Measurements from ENCODE around the gene CASK.
"Not testable (repeated sequence)": the region's sequence is repeated elsewhere in the genome, so short reads cannot be mapped to it uniquely, and the experiment has no call there.

CASK gene

GRCh38 chrX:41516456-41516855 is 406.9 kb downstream of the CASK start:
- DNase-seq (ENCODE audit: low read depth, low spot score) = no peak

- DNase-seq (ENCODE audit: low read depth, low spot score) = no peak
Measured at GRCh38 chrX:41515376-41515775, 408.0 kb downstream of the CASK start.

DNA sequence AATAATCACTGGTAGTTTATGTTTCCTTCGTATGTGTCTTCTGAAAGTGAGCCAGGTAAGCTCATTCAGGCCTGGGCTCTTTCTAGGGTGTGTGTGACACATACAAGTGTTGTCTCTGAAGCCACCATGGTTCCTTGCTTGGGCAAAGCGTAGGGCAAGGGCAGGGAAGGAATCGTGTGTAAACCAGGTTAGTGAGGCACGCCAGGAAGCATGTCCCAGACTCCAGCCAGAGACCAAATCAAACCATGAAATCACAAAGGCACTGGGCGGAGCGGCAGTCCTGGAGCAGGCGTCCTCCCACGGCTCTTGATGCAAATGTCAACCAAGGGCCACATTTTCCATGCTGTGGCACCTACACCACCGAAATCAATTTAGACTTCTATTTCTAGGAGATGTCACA is 409.2 kb downstream of the CASK start:
- no peak for DNase-seq (ENCODE audit: low read depth, low spot score)

GRCh38 chrX:41512853-41513252 is 410.5 kb downstream of the CASK start:
- DNase-seq (ENCODE audit: low read depth, low spot score) = not testable (repeated sequence)

DNA sequence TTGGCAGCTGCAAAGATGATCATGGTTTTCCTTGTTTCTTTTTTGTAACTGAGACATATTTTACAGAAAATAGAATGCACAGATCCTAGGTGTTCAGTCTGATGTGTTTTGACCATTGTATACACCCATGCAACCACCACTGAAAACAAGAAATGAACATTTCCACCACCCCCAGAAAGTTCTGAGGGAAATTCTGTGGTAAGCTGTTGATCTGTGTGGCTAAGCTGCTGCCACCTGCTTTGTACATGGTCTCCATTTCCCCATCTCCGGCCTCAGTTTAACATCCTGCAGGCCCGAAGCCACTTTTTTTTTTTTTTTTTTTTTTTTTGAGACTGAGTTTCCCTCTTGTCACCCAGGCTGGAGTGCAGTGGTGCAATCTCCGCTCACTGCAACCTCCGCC is 411.0 kb downstream of the CASK start:
- DNase-seq (ENCODE audit: low read depth, low spot score) = no peak

DNA sequence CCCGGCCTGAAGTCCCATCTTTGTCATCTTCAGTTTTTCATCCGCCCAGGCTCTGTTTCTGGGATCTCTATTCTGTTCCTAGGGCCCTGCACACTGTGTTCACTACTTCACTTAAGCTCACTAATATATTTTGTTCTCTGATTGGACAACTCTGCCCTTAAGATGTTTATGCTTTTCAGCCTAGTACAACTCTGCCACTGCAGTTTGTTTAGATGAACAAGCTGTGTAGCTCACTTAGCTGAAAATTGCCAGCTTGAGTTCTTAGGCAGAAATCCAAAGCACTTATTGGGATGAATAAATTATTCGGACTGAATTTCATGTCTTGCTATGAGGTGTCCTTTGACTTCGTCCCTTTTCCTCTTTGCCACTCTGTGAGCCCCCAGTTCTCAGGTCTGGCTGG is 415.4 kb downstream of the CASK start:
- no peak for DNase-seq (ENCODE audit: low read depth, low spot score)

GRCh38 chrX:41502004-41502403 is 421.4 kb downstream of the CASK start:
- DNase-seq (ENCODE audit: low read depth, low spot score) = no peak

- DNase-seq (ENCODE audit: low read depth, low spot score) = no peak
Measured at GRCh38 chrX:41499984-41500383, 423.4 kb downstream of the CASK start.

- no peak for DNase-seq (ENCODE audit: low read depth, low spot score)
Measured at GRCh38 chrX:41499195-41499594, 424.2 kb downstream of the CASK start.

DNA sequence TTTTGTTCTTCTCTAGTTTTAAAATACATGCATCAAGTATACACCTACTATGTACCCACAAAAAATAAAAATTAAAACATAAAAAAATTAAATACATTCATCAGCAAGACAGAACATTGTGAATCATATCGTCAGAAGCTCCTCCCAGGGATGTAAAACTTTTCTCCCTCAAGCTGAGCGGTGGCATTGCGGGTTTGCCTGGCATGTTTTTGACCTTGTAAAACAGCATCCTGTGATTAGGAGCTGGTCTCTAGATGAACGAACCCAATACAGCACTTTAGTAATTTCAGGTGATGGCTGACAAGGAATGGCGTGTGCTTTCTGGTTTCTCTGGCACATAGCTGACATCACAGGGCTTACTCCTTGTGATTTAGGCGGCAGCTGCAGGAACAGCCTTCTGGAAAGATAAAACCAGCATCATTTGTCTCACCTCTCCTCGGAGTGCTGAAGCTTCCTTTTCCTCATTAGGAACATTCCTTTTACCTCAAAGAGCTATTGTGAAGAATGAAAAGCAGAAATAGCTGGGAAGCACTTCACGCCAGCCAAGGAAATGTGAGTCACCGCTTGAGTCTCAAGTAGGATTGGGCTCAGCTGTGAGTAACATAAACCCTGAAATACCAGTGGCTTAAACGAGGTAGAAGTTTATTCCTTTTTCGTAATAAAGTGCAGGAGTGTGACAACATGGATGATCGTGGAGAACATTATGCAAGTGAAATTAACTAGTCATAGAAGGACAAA is 431.9 kb downstream of the CASK start:
- no peak for DNase-seq (ENCODE audit: low read depth, low spot score)

DNA sequence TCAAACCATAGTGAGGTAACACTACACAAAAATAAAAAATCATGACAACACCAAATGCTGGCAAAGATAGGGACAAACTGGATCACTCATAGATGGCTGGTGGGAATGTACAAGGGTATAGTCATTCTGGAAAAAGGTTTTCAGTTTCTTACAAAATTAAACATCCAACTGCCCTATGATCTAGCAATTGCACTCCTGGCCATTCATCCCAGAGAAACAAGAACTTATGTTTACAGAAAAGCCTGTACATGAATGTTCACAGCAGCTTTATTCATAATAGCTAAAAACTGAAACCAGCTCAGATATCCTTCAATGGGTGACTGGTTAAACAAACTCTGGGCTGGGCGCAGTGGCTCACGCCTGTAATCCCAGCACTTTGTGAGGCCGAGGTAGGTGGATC is 432.9 kb downstream of the CASK start:
- DNase-seq (ENCODE audit: low read depth, low spot score) = no peak

GRCh38 chrX:41482154-41482850 is 441.1 kb downstream of the CASK start:
- no peak for DNase-seq (ENCODE audit: low read depth, low spot score)

DNA sequence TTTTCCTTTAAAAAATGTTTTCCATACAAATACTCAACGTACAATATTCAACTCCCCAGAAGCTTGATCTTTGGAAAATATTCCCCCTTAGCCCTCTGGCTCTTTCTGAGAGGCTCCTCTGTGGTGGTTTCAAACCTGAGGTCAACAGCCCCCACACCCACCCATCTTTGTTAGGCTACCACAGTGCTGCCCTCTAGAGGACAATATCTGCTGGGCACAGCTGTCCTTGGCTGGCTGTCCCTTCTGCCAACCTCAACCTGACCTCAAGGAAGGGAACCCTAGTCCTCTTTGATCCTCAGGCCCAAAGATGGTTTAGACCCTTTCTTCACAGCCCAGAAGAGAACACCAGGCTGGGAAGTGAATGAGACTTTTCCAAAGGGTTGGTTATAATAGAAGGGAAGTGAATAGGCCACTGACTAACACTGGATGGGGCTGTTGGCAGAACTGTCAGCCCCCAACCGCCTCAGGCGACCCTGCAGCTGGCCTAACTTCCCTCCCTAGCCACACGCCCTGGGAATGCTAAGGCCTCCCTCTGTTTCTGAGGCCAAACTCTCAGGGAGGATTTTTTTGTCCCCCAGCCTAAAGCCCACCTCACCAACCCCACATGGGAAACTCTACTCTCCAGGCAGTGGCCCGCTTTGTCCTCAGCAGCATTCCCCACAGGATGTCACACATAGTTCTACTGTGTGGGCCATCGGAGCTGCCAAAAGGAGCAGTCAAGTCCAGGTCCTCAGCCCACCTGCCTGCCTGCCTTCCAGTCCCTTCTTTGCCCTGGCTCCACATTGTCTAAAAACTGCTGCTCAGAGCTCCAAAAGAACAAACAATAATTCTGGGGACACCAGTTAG is 441.9 kb downstream of the CASK start:
- no peak for DNase-seq (ENCODE audit: low read depth, low spot score)

- no peak for DNase-seq (ENCODE audit: low read depth, low spot score)
Measured at GRCh38 chrX:41480508-41481260, 442.7 kb downstream of the CASK start.

GRCh38 chrX:41478381-41478911 is 444.9 kb downstream of the CASK start:
- no peak for DNase-seq (ENCODE audit: low read depth, low spot score)

DNA sequence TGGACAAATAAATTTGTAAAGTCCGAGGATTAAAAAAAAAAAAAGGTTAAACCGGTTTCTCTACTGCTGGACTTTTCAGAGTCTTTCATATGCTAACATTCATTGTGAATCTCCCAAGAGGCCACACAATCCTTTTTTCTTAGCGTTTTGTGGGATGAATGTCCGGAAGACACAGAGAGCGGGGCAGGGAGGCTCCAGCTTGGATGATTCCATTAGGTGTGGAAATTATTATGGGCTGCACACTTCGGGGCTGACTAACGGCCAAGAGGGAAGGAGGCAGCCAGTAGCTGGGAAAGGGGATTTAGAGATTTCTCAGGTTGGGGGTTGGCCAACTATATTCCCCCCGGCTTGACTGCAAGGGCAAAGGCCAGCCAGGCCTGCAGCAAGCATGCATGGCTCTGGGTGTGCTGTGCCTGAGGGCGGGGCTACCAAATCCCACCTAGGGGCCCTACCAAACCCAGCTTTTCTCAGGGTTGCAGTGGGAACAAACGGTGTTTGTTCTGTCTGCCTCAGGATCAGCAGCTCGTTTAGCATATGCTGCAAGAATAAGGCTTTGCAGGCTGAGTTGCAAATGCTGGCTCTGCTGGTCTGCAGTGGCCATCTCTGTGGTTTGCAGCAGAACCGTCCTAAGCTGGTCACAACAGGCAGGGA is 447.6 kb downstream of the CASK start:
- DNase-seq (ENCODE audit: low read depth, low spot score) = no peak

DNA sequence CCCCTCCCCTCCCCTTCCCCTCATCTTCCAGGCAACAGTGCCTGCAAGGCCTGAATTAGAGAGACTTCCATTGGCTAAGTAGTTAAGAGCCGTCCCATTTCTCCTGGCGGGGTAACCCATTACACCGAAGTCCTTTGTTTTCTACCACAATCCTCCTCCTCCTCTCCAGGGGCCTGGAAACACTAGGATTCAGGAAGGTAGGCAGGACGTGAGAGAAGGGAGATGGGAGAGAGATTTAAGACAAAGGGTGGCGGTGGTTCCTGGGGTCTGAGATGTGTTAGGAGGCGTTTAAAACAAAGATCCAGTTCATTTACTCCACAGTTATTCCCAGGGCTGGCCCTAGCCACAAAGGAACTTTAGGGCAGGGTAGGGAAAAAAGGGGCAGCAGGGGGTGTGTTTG is 448.2 kb downstream of the CASK start:
- DNase-seq (ENCODE audit: low read depth, low spot score) = no peak

- DNase-seq (ENCODE audit: low read depth, low spot score) = no peak
Measured at GRCh38 chrX:41474726-41475100, 448.6 kb downstream of the CASK start.

GRCh38 chrX:41473936-41474725 is 449.2 kb downstream of the CASK start:
- DNase-seq (ENCODE audit: low read depth, low spot score) = no peak

- DNase-seq (ENCODE audit: low read depth, low spot score) = no peak
Measured at GRCh38 chrX:41472231-41472815, 451.0 kb downstream of the CASK start.

Measured in activated naive CD8-positive, alpha-beta T cell treated with anti-CD3 and anti-CD28 coated beads, Interleukin-2, amount 50 U/mL, for 16 hours (primary cell).